ENCODE data around the gene NUDT22.

- TF ChIP-seq, protein P1, sequence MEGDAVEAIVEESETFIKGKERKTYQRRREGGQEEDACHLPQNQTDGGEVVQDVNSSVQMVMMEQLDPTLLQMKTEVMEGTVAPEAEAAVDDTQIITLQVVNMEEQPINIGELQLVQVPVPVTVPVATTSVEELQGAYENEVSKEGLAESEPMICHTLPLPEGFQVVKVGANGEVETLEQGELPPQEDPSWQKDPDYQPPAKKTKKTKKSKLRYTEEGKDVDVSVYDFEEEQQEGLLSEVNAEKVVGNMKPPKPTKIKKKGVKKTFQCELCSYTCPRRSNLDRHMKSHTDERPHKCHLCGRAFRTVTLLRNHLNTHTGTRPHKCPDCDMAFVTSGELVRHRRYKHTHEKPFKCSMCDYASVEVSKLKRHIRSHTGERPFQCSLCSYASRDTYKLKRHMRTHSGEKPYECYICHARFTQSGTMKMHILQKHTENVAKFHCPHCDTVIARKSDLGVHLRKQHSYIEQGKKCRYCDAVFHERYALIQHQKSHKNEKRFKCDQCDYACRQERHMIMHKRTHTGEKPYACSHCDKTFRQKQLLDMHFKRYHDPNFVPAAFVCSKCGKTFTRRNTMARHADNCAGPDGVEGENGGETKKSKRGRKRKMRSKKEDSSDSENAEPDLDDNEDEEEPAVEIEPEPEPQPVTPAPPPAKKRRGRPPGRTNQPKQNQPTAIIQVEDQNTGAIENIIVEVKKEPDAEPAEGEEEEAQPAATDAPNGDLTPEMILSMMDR (IDR thresholded peaks at IDR 0.05; ENCODE audit: low read length) = no peak
- TF ChIP-seq EZH2 (IDR thresholded peaks at IDR 0.05; ENCODE audit: borderline replicate concordance, low read length) = no peak
Measured at GRCh38 chr11:64275031-64275800, 49.1 kb downstream of the NUDT22 start.

All from OCI-LY1 (cell line).